ENCODE data around the gene CD2AP.
"Not testable (repeated sequence)": the region's sequence is repeated elsewhere in the genome, so short reads cannot be mapped to it uniquely, and the experiment has no call there.

Gene CD2AP

DNA sequence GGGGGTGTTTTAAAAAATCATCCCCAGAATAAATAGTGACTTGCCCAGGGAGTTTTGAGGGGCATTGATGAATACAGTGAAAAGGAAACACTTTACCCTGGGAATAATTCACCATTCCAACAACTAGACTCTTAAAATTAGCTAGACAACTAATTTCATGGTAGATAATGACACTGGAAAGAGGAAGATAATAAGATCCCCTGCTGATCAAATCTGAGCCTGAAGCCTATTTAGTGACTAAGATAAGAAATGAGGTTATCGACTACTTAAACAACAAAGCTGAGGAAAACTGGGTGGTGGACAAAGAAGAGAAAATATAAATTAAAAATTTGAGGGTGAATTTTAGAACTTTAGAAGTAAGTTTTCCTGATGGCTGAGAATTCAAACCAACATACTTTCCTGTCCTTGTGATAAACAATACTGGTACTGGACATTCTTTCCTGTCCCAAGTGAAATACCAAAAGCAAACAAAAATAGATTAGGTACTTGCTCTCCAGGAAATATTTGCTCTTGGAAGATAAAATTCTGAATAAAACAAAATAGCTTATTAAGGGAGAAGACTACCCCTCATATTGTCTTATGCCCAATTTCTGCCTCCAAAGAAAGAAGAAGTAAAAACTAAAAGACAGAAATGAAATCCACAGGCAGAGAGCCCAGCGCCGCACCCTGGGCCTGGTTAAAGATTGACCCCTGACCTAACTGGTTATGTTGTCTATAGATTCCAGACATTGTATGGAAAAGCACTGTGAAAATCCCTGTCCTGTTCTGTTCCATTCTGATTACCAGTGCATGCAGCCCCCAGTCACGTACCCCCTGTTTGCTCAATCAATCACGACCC lies 156.8 kb downstream of the CD2AP start:
- DNase-seq (ENCODE audit: low spot score) = no peak

DNA sequence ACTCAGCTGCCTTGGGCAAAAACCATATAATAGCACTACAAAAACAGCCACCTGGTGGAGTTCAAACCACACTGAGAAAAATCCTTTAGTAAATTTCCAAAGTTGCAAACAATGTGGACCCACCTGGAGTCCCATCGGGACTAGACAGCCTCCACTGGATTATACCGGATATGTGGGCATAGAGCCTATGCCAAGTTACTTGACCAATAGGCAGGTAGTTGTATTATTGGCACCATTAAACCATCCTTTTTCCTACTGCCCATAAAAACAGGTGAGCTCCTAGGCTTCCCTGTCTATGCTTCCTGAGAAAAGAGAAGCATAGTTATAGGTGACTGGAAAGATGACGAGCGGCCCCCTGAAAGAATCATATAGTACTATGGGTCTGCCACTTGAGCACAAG lies 169.1 kb downstream of the CD2AP start:
- DNase-seq (ENCODE audit: low spot score) = no peak

DNA sequence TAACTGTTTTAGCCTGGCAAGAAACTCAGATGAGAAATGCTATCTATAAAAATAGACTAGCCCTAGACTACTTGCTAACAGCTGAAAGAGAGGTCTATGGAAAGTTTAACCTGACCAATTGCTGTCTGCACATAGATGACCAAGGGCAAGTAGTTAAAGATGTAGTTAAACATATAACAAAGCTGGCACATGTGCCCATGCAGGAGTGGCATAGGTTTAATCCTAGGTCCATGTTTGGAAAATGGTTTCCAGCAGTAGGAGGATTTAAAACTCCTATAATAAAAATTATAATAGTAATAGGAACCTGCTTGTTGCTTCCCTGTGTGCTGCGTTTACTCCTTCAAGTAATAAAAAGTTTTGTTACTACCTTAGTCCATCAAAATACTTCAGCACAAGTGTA lies 169.6 kb downstream of the CD2AP start:
- DNase-seq (ENCODE audit: low spot score) = no peak

DNA sequence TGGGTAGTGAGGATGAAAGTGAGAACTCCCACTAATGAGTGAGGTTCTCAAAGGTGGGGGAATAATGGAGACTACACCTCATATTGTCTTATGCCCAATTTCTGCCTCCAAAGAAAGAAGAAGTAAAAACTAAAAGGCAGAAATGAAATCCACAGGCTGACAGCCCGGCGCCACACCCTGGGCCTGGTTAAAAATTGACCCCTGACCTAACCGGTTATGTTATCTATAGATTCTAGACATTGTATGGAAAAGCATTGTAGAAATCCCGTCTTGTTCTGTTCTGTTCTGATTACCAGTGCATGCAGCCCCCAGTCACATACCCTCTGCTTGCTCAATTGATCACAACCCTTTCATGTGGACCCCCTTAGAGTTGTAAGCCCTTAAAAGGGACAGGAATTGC lies 170.0 kb downstream of the CD2AP start:
- DNase-seq (ENCODE audit: low spot score) = not testable (repeated sequence)

DNA sequence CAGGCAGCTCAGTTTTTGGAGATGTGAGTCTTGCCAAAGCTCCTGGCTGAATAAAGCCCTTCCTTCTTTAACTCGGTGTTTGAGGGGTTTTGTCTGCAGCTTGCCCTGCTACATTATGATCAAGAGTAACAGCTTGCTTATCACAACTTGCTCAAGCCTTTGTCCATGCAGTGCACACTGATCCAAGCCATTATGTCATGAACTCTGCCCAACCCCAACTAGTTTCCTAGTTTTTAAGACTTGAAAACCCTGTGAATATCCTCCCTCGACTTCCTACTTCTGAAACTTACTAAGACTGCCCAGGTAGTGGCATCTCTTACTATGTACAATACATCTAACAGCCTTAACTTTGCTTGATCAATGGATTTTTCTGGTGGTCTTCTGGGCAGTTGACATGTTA lies 170.4 kb downstream of the CD2AP start:
- no peak for DNase-seq (ENCODE audit: low spot score)

DNA sequence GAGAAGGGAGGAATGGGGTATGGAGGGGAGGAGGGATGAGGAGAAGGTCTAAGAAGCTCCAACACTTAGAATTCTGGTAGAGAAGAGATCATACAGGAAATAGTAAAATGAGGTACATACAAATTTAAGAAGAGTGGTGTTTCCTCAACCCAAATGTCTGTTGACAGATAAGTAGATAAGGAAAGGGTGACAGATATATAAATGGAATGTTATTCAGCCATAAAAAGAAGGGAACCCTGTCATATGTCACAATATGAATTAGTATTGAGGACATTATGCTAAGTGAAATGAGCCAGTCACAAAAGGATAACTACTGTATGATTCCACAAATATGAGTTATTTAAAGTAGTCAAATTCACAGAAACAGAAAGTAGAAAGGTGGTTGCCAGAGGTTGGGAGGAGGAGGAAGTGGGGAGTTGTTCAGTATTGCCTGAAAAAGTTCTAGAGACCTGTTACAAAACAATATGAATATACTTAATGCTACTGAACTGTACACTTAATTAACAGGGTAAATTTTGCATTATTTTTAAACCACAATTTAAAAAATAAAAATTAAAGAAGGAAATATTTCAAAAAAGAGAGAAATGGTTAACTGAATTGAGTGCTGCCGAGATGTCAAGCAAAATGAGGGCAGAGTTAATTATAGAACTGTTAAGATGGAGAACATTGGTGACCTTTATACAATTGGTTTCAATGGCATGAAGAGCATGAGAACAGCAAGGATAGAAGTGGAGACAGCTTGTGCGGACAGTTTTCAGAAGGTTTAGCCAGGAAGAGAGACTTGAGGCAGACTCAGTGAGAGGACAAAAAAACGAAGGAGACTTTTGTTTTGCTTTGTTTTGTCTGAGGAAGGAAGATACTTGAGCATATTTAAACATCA lies 173.2 kb downstream of the CD2AP start:
- DNase-seq (ENCODE audit: low spot score) = no peak

DNA sequence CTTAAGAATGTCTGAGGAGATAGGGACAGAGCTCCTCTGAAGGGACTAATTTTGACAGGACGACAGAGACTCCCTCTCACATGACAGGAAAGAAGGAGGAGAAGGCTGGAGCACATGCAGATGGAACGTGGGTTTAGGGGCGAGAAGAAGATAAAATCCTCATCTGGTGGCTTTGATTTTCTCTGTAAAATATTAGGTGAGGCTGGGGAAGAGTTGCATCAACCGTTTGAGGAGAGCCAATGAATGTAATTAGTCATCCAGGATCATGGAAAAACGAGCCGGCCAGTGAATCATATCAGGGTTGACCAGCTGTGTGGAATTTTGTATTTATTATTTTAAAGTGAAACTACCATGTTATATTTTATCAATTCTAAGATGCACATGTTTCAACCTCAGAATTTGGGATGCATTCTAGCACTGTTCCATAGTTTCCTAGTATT lies 173.9 kb downstream of the CD2AP start:
- no peak for DNase-seq (ENCODE audit: low spot score)

DNA sequence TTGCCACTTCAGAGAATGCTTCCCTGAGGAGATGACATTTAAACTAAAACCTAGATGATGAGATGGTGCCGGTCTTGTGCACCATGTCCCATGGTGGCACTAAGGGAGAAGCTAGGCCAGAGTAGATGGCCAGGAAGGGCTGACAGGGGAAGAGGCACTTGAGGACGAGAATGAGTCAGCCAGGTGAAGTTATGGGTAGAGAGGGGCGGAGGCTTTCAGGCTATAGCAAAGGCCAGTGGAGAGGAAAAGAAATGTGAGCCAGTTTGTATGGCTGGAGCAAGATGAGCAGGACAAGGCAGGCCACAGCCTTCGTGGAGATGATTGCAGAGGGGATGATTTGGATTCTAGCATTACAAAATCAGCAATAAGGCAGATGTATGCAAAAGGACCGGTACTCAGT lies 176.1 kb downstream of the CD2AP start:
- no peak for DNase-seq (ENCODE audit: low spot score)

DNA sequence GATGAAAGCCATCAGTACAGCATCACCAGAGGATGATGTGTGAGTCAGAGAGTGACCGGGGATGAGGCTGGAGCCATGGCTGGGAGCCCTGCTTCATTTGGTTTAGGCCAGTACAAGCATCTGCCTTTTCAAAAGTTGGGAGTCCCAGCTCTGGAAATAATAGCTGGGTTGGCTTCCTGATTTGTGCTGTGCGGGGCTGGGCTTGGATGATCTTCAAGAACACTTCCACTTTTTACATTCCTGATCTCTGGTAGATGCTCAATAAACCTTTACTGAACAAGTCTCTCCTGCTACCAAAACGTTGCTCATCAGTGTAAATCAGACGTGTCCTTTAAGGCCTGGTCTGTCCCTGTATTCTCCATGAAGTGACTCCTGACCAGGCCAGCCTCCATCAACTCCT lies 176.7 kb downstream of the CD2AP start:
- DNase-seq (ENCODE audit: low spot score) = no peak

DNA sequence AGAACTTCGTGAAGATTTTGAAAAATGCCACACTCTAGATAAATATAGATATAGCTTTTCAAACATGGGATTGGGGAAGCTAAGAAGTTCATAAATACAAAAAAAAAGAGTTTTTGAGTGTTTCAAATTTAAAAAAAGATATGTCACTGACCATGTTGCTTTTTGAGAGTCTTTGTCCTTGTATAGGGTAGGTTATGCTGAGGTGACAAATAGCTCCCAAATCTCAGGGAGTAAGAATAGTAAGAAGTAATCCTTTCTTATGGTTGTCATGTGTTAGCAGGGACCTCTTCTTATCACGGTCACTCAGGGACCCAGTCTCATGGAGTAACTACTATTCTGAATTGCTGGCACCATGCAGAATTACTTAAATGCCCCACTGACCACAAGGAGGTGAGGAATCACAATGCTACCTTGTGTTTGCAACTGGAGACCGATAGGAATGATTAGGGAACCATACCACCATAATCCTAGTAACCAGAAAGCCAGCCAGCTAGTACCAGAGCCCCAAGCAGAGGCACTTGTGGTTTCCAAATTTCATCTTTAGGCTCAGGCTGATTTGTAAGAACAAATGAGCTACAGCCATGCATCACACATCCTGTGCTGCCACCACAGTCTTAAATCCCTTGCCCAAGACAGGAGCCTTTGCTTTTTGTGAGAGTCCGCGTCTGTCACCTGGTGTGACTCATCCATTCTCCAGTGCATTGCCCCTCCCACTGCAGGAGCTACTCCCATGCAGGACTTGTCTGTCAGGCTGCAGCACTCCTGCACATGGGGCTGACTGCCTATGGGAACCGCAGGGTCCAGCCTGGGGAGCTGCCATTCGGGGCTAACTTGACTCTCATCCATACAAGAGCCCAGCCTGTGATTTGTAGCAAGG lies 178.4 kb downstream of the CD2AP start:
- no peak for DNase-seq (ENCODE audit: low spot score)

DNA sequence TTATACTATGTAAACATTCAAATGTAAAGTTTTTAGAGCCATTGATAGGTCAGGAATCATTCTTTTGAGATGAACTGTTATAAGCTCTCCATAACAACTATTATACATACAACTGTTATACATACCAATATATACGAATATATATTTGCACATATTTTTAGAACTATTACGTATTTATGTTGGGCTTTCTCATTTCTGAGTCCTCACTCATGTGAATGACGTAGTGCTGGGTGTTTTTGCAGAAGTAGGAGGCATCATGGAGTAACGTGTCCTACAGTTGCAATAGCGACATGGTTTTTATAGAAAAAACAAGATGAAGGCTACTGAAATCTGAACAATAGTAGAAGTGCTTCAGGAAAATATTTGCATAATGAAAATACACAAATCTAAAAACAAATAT lies 184.4 kb downstream of the CD2AP start:
- DNase-seq (ENCODE audit: low spot score) = no peak

DNA sequence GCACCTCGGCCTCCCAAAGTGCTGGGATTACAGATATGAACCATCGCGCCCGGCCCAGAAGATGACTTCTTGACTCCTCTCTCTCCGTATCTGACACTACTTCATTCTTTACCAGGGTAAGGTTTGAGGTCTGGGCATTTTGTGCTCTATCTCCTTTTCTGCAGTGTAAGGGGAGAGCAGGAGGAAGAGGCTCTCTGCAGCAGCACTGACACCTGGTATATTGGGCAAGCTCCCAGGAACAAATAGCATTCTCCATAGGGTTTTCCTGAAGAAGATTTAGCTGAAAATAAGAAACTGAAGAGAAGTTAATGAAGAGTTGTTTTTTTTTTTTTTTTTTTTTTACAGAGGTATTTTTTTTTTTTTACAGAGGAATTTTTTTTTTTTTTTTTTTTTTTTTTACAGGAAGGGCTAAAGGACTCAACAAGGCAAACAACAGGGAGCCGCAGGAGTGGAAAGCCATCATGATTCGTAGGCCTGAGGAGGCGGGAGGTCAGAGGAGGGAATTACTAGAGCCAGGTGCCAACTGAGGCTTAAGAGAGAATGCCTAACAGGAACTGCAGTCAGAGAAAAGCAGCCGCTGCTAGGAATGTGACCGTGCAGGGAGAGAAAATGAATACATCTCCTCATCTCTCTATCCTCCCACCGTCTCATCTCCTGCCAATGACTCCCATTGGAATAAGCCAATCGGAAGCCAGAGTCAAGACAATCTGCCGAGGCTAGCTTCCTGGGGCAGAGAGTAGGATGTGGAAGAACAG lies 186.1 kb downstream of the CD2AP start:
- DNase-seq (ENCODE audit: low spot score) = no peak

DNA sequence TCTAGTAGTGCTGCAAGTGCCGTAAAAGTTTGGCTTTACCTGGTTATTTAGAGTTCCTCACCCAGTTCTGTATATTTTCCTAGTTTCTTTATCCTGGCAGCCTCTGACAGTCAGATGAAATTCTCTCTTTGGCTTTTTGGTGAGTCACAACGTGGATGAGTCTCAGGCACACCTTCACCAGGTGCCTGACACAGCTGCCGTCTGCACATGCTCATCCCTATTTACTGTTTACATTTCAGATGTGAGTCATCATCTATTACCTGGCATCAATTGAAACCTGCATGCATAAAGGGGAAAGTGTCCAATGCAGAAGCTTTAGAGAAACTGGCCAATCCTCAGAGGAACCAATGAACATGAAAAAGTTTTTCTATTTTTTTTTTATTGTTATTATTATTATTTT lies 187.5 kb downstream of the CD2AP start:
- no peak for DNase-seq (ENCODE audit: low spot score)

DNA sequence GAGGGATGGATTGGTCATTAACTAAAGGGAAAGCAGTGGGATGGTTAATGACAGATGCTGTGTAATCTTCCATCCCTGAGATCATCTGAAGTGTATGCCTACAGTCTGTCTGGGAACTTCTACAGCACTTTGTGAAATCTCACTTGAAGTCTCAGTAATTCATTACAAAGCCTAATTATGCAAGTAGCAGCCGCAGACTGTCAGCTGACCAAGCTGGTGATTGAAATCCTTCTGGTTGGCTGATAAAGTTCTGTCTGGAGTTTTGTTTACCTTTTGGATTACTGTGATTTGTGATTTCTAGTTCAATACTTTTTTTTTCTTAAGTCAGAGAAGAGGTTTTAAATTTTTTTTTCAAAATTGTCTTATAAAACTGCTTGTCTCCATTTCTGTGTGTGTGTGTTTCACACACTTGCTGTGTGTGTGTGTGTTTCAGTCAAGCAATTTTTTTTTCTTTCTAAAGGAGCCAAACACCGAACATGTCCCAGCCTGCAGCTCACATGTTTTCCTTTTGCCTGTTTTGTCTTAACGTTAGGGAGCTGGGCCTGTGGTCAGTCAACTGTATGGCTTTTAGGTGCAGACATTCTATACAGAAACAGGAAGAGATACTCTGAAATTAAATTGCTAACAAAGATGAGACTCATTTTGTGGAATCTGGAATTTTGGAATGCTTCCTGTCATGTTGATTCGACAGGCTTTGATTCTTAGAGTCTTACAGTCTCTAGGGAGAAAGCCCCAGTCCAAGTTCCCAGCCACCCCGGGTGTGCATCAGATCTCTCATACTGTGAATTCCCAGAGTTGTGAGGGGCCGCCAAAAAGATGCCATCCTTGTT lies 192.3 kb downstream of the CD2AP start:
- DNase-seq (ENCODE audit: low spot score) = no peak

DNA sequence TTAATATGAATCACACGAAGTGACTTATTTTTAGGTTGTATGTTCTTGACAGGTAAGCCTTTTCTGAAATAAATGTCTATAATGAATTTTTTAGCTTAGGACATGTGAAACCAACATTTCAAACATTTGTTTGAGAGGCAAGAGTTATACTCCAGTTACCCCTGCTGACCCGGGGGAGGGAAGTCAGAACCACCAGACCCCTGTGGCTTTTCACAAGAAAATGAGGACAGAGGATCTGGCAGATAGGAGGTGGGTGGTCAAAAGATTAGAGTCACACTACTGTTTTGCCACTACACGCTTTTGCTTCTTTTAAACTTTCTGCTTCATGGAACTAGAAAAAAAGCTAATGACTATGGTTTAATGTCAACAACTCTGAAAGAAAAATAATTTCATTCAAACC lies 193.3 kb downstream of the CD2AP start:
- DNase-seq (ENCODE audit: low spot score) = no peak

DNA sequence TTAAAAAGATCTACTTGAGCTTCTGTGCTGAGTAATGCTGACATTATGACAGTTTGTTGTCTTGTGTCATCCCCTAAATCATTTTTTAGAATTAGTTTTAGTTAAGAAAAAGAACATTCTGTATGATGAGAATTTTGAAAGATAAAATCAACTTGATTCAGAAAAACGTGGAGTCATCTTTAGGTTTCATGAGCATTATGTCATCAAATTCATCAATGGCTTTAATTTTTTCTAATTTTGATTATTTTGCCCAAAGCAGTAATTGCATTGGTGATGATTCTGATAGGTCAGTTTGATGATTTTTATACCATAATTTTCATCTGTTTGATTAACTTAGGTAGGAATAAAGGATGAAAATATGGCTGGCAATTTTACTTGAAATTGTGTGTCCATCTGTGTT lies 194.2 kb downstream of the CD2AP start:
- DNase-seq (ENCODE audit: low spot score) = no peak

DNA sequence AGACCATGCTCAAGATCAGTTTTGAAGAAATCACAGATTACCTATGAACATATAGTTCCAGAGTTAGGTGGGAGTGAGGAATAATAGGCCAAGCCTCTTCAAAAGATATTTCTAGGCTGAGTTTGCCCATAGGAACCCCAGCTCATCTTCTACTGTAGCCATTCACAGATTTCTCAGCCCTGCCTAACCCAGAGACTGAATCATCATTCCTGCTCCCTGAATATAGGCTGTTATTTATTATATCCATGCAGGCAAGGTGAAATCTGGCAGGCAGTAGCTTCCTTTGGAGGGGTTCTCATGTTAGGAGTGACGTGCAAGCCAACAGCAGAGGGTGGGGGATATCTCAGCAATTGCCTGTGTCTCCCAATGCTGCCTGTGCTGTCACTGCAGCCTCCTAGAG lies 195.2 kb downstream of the CD2AP start:
- no peak for DNase-seq (ENCODE audit: low spot score)

DNA sequence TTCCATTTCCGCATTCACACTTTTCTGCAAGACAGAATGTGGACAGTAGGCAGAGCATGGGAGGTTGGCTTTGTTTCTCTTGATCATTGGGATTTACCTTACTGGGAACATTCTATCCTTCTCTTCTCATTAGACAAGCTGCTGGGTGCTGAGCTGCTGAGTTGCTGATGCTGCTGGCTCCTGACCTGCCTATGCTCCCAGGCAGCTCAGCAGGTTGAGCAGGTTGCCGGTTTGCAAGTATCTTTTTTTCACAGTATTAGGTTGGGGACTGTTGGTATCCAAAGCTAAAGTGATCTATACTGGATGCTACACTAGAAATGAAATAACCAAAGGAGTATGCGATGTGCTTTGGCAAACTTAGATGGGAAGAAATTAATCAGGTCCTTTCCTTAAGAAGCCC lies 197.1 kb downstream of the CD2AP start:
- DNase-seq (ENCODE audit: low spot score) = no peak
